Measurements from ENCODE around the gene RGMA. TPM values are rescaled to one million over a fixed set of nuclear protein-coding genes. Genes with fewer than 3 reads are reported as not detected.

Gene RGMA
- total and polyA plus RNA-seq, 2 donors (not counting 3 experiments of a cell fraction or from before 2014, with no cell fraction given) = 0.06 to 0.13 TPM

GRCh38 chr15:93082861-93083260, 6.2 kb downstream of the RGMA start:
- H3K9me3 ChIP-seq (replicated peaks; ENCODE audit: control insufficient read depth, insufficient read depth, low read length) = no peaks in the 10 kb centered on the region
- TF ChIP-seq MAX (IDR thresholded peaks at IDR 0.05; ENCODE audit: insufficient read depth, insufficient read length) (no peak), EZH2 (IDR thresholded peaks at IDR 0.05; ENCODE audit: borderline replicate concordance, low read depth, low read length, severe bottlenecking) (no peak), POLR2A (IDR thresholded peaks at IDR 0.05; ENCODE audit: low read depth, low read length) (no peak), POLR2AphosphoS5 (IDR thresholded peaks at IDR 0.05; ENCODE audit: insufficient read depth, low read depth, low read length) (no peak), MYC (IDR thresholded peaks at IDR 0.05; ENCODE audit: low read depth, low read length) (no peak), FOS (IDR thresholded peaks at IDR 0.05; ENCODE audit: borderline replicate concordance, insufficient read depth, low read length) (no peak), GATA2 (IDR thresholded peaks at IDR 0.05; ENCODE audit: insufficient read depth, insufficient read length, low read depth, low read length) (no peak), CTCF (IDR thresholded peaks at IDR 0.05; ENCODE audit: extremely low read depth in 1 of 2, insufficient read depth in 1 of 2, low read depth in 1 of 2, low read length in 2 of 2) (no peak)
- H3K9ac ChIP-seq (replicated peaks; ENCODE audit: extremely low read depth, insufficient read depth, low read length) = no peak overlapping the region
- dilution Hi-C loops (cut with MboI; ENCODE audit: extremely low pct_ligation_motif_present, low sequenced_read_pairs) (no loop called here), intact Hi-C loops (cut with micrococcal nuclease) (no loop called here)
- H3K27me3 ChIP-seq (ENCODE audit: control insufficient read depth in 2 of 2, insufficient read depth in 2 of 2, low read length in 2 of 2) = peaks cover 21 to 23% of the 10 kb centered on the region in 2 experiments
- H3K36me3 ChIP-seq (ENCODE audit: control insufficient read depth in 2 of 2, extremely low read depth in 1 of 2, insufficient read depth in 2 of 2, low read length in 2 of 2) = no peaks in the 10 kb centered on the region
- H3K4me1 ChIP-seq (ENCODE audit: control insufficient read depth, extremely low read depth, insufficient read depth, low read length) = no peaks in the 10 kb centered on the region
- H2AFZ ChIP-seq (ENCODE audit: low read depth, low read length) = no peak overlapping the region
- DNase-seq (ENCODE audit: low read depth, low spot score) (no peak), FAIRE-seq (no peak)
- no peak overlapping the region for H3K4me2 ChIP-seq (ENCODE audit: insufficient read depth, low read length)
- H3K9me1 ChIP-seq (replicated peaks; ENCODE audit: control insufficient read depth, extremely low read depth, insufficient read depth, low read length) = no peaks in the 10 kb centered on the region
- no peaks in the 10 kb centered on the region for H3K79me2 ChIP-seq (ENCODE audit: control insufficient read depth, insufficient read depth, low read length)
- CTCF ChIA-PET = no interaction called here
- no peak overlapping the region for H3K4me3 ChIP-seq (replicated peaks in 1 of 3; ENCODE audit: insufficient read depth in 1 of 3, low read depth in 1 of 3, low read length in 3 of 3)
- POLR2A ChIA-PET = no interaction called here
- no TSS peak for BruUV-seq (replicated peaks)
- H3K27ac ChIP-seq (ENCODE audit: insufficient read depth, low read depth, low read length) = no peak overlapping the region
- no peaks in the 10 kb centered on the region for H4K20me1 ChIP-seq (replicated peaks; ENCODE audit: control insufficient read depth, extremely low read depth, insufficient read depth, low read length)
